Nucleus accumbens (tissue), 56 donors: ENCODE measurements around the gene PLD3.
"Not testable (repeated sequence)": the region's sequence is repeated elsewhere in the genome, so short reads cannot be mapped to it uniquely, and the experiment has no call there.

ENCODE experiments used
- DNase-seq, 56 donors: peaks; one replicate each; lab custom pipeline; 2025; lab: John Stamatoyannopoulos, UW

The PLD3 gene

DNA sequence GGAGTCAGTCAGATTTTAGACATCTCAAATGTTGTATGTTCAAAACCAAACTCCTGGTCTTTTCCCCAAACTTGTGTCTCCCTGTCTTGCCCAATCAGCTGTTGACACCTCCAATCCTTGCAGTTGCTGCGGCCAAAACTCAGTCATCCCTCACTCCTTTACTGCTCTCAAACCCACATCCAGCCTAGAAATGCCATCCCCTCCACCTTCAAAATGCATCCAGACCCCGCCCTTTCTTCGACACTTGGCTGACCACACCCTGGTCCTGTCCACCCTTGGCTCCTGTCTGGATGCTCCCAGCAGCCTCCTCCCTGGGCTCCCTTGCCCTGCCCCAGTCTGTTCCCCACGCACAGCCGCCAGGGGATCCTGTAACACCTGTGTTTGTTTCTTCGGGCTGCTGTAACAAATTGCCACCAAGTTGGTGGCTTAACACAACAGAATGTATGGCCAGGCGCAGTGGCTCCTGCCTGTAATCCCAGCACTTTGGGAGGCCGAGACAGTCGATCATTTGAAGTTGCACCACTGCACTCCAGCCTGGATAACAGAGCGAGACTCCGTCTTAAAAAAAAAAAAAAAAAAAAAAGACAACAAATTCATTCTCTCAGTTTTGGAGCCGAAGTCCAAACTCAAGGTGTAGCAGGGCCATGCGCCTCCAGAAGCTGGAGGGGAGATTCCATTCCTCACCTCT is 11.7 kb downstream of the PLD3 start:
- DNase-seq = no peak

DNA sequence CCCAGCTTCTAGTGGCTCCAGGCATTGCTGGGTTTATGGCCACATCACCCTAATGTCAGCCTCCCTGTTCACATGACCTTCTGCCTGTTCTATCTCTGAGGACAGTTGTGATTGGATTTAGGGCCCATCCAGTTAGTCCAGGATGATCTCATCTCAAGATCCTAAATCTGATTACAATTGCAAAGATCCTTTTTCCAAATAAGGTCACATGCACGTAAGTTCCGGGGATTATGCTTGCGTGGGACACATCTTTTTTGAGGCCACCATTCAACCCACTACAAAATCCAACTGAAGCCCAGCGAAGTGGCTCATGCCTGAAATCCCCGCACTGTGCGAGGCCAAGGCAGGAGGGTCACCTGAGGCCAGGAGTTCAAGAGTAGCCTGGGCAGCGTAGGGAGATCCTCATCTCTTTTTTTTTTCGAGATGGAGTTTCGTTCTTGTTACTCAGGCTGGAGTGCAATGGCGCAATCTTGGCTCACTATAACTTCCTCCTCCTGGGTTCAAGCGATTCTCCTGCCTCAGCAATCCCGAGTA is 12.3 kb downstream of the PLD3 start:
- DNase-seq = no peak

DNA sequence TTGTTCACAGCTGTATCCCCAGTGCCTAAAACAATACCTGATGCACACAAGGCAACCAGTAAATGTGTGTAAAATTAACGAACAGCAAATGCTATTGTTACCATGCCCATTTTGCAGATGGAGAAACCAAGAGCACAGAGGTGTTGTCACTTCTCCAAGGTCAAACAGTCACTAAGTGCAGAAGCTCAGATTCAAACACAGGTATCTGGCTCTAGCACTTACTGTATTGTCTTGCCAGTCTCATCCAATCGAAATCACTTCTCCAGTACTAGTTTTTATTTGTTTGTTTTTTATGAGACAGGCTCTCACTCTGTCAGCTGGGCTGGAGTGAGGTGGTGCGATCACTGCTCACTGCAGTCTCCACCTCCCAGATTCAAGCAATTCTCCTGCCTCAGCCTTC is 13.7 kb downstream of the PLD3 start:
- no peak for DNase-seq

DNA sequence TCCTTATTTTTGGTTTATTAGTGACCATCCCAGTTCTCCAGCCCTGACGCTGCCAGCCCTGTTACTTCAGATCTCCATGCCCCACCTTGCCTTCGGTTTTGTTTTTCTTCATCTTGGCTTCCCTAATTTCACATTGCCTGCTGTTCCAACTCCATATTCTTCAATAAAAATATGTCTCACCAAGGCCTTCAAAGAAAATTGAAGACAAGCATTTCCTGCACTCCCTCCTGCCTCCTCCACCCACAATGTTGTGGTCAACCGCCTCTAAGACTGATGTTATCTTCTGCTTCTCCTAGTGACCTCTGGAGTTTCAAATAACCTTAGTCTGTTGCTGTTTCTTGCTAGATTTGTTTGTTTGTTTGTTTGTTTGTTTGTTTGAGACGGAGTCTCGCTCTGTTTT is 14.6 kb downstream of the PLD3 start:
- no peak for DNase-seq

DNA sequence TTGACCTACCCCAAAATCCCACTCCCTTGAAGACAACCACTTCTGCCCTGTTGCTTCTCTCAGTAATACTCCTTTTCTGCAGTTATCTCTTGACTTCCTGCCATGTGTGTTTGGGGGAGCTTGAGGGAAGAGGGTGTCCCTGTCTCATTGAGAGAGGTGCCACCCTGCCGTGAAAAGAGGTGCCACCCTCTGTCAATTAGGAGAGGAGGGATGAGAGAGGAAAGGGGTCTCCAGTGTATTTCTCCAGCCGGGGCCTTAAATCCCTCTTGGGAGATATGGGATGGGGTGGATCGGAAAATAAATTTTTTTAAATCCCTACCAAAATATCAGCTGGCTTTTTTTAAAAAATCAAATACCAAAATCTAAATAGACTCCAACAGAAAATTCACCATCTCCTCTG is 16.5 kb downstream of the PLD3 start:
- no peak for DNase-seq

DNA sequence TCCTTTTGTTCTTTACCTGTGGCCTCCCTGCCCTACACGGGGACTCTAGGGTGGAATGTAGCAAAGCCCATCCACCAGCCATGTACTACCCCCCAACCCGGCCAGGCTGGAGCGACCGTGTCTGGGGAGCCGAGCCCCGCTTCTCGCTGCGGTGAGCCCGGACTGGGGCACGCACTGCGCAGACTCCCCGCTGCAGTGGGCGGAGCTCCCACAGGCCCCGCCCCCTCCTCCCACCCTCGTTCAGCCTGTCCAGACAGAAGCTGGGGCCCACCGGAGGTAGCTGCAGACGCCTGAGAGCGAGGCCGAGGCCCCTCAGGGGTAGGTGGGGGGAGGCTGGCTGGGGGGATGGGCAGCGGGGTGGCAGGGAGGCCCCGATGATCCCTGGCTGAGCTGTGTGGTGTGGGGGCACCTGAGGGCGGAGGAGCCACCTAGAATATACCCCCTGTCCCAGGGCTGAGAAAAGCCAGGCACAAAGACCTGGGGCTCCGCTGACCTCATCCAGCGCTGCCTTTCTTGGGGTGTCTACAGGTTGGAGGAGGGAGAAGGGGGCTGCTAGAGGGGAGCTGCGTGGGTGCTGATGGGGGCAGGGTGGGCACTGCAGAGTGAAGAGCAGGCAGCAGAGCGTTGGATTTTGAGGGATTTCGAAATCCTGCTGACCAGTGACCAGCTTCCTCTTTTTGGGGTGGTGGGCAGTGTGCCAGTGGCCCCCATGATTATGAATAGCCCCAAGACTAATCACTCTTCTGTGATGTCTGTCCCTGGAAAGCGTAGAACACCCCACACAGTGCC is 17.3 kb downstream of the PLD3 start:
- peak in 53 of 56 donors; percentile 2 to 88 (median 57) for DNase-seq

DNA sequence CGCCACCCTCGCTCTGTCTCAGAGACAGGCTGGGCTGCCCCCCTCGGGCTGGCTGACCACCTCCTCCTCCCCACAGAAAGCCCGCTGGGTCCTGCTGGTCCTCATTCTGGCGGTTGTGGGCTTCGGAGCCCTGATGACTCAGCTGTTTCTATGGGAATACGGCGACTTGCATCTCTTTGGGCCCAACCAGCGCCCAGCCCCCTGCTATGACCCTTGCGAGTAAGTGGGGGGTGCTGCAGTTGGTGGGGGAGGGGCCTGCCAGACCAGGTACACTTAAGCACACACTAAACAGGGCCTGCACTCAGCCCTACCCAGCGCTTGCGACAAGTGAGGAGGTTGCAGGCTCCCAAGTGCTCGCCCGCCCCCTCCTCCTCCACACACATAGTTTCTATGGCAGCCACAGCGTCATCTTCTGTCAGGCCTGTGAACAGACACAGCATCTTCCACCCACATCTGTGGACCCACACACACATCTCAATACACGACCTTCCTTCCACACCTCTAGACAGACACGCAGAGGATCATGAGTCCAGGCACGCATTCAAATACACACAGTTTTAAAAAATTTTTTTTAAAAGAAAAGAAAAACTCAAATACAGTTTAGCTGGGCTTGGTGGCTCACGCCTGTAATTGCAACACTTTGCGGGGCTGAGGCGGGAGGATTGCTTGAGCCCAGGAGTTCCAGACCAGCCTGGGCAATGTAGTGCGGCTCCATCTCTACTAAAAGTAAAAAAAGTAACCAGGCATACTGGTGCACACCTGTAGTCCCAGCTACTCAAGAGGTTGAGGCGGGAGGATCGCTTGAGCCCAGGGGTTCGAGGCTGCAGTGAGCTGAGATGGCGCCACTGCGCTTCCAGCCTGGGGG is 18.4 kb downstream of the PLD3 start:
- DNase-seq = peak in 37 of 56 donors; percentile 11 to 82 (median 43)

DNA sequence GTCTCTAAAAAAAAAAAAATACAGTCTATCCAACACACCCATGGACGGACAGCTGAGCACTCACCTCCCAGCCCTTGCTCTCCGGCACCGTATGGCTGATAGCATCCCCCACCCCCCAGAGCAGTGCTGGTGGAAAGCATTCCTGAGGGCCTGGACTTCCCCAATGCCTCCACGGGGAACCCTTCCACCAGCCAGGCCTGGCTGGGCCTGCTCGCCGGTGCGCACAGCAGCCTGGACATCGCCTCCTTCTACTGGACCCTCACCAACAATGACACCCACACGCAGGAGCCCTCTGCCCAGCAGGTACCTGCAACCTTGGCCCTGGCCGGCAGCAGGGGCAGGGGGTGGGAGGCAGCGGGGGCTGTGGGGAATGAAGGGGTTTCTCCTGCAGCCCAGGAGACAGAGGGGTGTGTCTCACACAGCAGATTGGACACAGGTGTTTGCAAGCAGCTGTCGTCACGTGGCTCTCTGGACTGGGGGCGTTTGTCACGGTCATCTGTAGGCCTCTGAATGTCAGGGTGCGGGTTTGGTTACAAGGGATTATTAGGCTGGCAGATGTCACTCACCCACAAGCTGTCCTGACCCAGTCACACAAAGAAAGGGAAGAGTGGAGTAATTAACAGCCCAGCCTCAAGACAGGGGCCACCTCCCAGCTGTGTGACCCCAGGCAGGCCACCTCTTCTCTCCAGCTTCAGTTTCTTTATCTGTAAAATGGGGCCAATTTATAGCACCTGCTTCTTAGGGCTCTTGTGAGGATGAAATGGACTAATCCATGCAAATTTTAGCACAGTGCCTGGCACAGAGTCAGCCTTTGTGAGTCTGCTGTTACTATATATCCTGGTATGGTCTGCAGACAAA is 19.3 kb downstream of the PLD3 start:
- DNase-seq = no peak

DNA sequence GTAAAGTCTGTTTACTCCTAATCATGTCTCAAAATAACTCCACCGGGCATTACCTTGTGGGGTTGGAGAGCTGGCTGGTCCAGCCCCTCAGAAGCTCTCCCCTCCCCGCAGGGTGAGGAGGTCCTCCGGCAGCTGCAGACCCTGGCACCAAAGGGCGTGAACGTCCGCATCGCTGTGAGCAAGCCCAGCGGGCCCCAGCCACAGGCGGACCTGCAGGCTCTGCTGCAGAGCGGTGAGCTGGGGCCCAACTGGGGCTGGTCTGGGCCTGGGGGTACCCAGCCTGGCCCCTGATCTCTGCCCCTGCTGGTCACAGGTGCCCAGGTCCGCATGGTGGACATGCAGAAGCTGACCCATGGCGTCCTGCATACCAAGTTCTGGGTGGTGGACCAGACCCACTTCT is 21.3 kb downstream of the PLD3 start:
- DNase-seq = no peak

DNA sequence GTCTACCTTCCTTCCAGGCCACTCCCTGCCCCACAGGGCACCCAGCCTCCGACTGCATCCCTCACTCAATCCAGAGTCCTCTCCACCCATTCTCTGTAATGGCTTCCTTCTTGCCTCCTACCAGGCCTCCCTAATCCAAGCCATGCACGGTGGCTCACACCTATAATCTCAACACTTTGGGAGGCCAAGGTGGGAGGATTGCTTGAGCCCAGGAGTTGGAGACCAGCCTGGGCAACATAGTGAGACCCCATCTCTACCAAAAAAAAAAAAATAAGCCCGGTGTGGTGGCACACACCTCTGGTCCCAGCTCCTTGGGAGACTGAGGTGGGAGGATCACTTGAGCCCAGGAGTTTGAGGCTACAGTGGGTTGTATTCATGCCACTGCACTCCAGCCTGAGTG is 21.8 kb downstream of the PLD3 start:
- DNase-seq = not testable (repeated sequence)

DNA sequence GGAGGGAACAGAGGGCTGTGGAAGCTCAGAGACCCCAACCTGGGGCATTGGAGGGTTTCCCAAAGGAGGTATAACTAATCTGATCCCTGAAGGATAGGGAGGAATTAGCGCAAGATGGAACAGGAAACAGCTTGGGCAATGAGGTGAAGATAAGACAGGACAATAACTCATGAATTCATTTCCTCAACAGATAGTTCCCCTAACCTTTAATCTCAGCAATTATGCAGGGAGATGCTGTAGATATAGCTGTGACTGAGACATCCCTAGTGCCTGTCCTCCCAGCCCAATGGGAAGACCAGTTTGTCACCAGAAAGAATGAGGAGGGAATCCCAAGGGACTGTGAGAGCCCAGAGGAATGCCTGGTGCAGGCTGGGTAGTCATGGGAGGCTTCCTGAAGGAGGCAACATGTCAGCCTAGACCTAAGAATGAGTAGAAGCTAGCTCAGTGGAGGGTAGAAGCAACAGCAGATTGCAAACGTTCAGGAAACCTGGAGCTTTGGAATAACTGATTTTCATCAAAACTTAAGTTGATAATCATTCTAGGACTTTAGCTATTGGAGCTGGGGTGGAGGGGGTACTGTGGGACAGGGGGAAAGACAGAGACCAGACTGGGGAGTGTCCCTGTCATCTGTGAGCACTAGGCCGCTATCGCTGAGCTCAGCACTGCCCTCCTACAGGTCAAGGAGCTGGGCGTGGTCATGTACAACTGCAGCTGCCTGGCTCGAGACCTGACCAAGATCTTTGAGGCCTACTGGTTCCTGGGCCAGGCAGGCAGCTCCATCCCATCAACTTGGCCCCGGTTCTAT is 22.7 kb downstream of the PLD3 start:
- DNase-seq = no peak

DNA sequence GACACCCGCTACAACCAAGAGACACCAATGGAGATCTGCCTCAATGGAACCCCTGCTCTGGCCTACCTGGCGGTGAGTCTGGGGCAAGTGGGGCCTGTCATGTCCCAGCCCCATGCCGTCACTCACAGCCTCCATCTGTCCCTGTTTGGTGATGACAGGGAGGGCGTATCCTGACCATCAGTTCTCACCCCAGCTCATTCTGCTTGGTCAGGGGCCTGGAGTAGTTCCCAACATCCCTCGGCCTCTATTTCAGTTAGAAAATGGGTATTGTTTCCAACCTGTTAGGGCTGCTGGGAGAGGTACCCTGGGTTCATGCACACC is 23.3 kb downstream of the PLD3 start:
- DNase-seq = no peak

DNA sequence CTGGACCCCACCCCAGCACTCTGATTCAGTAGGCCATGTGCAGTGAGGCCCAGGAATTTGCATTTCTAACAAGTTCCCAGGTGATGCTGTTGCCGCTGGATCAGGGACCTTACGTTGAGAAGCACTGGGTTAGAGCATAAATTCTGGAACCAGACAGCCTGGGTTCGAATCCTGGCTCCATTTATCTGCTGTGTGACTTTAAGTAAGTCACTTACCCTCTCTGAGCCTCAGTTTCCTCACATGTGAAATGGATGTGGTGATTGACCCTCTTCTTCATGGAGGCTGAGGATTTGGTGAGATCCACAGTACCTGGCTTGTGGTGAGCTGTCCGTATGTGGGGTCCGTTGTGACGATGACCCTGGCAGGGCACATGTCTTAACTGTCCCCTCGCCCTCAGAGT is 25.6 kb downstream of the PLD3 start:
- no peak for DNase-seq

DNA sequence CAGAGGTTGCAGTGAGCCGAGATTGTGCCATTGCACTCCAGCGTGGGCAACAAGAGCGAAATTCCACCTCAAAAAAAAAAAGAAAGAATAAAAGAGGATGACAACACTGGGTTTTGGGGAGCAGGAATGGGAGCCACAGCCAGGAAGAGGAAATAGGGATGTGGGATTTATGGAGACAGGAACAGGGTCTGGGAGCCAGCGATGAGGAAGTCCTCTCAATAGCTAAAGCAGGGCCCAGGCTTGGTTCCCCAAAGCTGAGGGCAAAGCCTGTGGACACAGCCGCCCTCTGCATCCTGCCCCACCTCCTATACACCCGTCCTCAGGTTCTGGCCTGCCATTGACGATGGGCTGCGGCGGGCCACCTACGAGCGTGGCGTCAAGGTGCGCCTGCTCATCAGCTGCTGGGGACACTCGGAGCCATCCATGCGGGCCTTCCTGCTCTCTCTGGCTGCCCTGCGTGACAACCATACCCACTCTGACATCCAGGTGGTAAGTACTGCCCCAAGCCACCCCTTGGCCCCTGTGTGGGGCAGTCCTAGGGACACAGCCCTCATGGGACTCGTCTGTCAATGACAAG is 27.9 kb downstream of the PLD3 start:
- DNase-seq = no peak

DNA sequence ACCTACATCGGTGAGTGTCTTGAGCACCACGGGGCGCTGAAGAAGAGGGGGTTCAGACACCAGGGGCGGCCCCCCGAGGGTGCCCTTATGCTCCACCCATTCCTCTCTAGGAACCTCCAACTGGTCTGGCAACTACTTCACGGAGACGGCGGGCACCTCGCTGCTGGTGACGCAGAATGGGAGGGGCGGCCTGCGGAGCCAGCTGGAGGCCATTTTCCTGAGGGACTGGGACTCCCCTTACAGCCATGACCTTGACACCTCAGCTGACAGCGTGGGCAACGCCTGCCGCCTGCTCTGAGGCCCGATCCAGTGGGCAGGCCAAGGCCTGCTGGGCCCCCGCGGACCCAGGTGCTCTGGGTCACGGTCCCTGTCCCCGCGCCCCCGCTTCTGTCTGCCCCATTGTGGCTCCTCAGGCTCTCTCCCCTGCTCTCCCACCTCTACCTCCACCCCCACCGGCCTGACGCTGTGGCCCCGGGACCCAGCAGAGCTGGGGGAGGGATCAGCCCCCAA is 29.4 kb downstream of the PLD3 start:
- DNase-seq = no peak

DNA sequence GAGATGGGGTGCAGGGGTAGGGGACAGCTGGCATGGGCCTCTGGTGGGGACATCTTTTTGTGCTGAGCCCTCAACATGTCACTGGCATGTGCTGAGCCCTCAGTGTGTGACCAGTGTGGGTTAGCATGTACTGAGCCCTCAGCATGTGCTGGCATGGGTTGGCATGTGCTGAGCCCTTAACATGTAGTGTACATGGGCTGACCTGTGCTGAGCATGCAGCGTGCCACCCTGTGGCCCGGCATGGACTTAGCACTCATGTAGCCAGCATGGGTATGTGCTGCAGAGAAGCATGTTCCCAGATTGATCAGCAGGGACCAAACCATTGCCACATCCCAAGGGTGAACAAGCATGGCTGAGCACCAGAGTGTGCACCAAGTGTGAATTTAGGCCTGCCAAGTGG is 30.0 kb downstream of the PLD3 start:
- DNase-seq = no peak

DNA sequence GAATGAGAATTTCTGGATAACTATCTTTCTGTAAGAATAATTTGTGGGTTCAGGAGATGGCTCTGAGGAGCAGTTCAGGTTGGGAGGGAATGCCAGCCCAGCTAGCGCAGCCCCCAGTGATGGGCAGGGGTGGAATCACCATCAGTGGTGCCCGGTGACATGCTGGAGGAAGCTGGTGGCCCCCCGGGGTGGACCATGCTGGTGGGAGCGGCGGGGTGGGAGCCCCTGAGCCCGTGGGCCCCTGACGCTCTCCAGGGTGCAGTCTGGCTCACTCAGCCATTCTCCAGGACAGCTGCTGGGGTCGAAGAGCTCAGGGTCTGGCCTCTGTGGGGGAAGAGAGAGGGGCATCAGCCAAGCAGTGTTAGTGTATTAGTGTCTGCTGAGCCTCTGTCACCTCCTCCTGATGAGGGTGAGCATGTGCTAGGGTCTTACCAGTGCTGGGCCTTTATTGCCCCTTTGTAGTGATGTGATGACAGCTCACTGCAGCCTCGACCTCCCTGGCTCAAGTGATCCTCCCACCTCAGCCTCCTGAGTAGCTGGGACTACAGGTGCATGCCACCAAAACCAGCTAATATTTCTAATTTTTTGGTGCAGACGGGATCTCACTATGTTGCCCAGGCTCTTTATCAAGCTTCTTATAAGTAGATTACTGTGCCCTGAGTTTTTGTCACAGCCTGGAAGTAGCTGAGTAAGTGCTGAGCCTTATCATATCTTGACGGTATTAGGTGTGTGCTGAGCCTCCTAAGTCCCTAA is 31.1 kb downstream of the PLD3 start:
- no peak for DNase-seq
